GM23248 (cell line): ENCODE measurements around the gene TACSTD2. TPM values are rescaled to one million over a fixed set of nuclear protein-coding genes. Genes with fewer than 3 reads are reported as not detected.
"Not testable (repeated sequence)": the region's sequence is repeated elsewhere in the genome, so short reads cannot be mapped to it uniquely, and the experiment has no call there.

Experiments used
- DNase-seq: peaks from one replicate; pipeline ENCODE4 v3.0.0-alpha.2; 2015
- H2AFZ ChIP-seq: fragments of 200-600 bp; sonication (generic); 2 replicates; pipeline ENCODE4 v1.6.1; 2016; ENCODE audit warnings: antibody characterized with exemption
- H3F3A ChIP-seq: fragments of 200-600 bp; sonication (generic); 2 replicates; pipeline ENCODE4 v1.6.1; 2016; ENCODE audit warnings: mild to moderate bottlenecking, antibody characterized with exemption, mixed run types; ENCODE audit not compliant: insufficient read depth
- H3K27ac ChIP-seq: fragments of 200-600 bp; sonication (generic); 2 replicates; pipeline ENCODE4 v1.5.1; 2016; ENCODE audit warnings: mild to moderate bottlenecking
- H3K27me3 ChIP-seq: fragments of 200-600 bp; sonication (generic); replicated peaks from 2 replicates; pipeline ENCODE4 v1.6.1; 2016; ENCODE audit warnings: mild to moderate bottlenecking; ENCODE audit not compliant: insufficient read depth
- H3K36me3 ChIP-seq: fragments of 200-600 bp; sonication (generic); 2 replicates; pipeline ENCODE4 v1.6.1; 2016; ENCODE audit warnings: low read depth, mild to moderate bottlenecking
- H3K4me1 ChIP-seq: fragments of 200-600 bp; sonication (generic); 2 replicates; pipeline ENCODE4 v1.6.1; 2016; ENCODE audit warnings: mild to moderate bottlenecking; ENCODE audit not compliant: insufficient read depth
- H3K4me2 ChIP-seq: fragments of 200-600 bp; sonication (generic); one replicate; pipeline ENCODE4 v1.6.1; 2016; ENCODE audit warnings: mild to moderate bottlenecking; ENCODE audit not compliant: unreplicated experiment
- H3K4me3 ChIP-seq: fragments of 200-600 bp; sonication (generic); 2 replicates; pipeline ENCODE4 v1.5.1; 2016; ENCODE audit warnings: mild to moderate bottlenecking
- H3K79me2 ChIP-seq: fragments of 200-600 bp; sonication (generic); 2 replicates; pipeline ENCODE4 v1.6.1; 2016; ENCODE audit warnings: mild to moderate bottlenecking; ENCODE audit not compliant: insufficient read depth
- H3K9ac ChIP-seq: fragments of 200-600 bp; sonication (generic); 2 replicates; pipeline ENCODE4 v1.6.1; 2016; ENCODE audit warnings: mild to moderate bottlenecking
- H3K9me2 ChIP-seq: fragments of 200-600 bp; sonication (generic); 2 replicates; pipeline ENCODE4 v1.6.1; 2016; ENCODE audit warnings: mixed run types, mild to moderate bottlenecking, moderate library complexity; ENCODE audit not compliant: insufficient read depth
- H3K9me3 ChIP-seq: fragments of 200-600 bp; sonication (generic); one replicate; pipeline ENCODE4 v1.6.1; 2017; ENCODE audit warnings: low read depth
- H4K20me1 ChIP-seq: fragments of 200-600 bp; sonication (generic); 2 replicates; pipeline ENCODE4 v1.6.0; 2016; ENCODE audit not compliant: insufficient read depth
- EZH2 ChIP-seq: fragments of 200-600 bp; sonication (generic); IDR thresholded peaks from 2 replicates; pipeline ENCODE4 v1.6.1; 2018; ENCODE audit warnings: antibody characterized with exemption, mild to moderate bottlenecking; ENCODE audit not compliant: insufficient read depth, poor library complexity, severe bottlenecking
- EZH2phosphoT487 ChIP-seq: fragments of 200-600 bp; sonication (generic); IDR thresholded peaks from 2 replicates; pipeline ENCODE4 v1.6.1; 2018; ENCODE audit warnings: antibody characterized with exemption, moderate library complexity, mild to moderate bottlenecking, low read depth; ENCODE audit not compliant: insufficient read depth
- WGBS, 2 experiments: methylation state at CpG; one replicate each; pipeline ENCODE4 v1.1.6; 2015 to 2017; ENCODE audit warnings: low lambda C conversion rate in 2 of 2, low coverage in 1 of 2; ENCODE audit errors: missing lambda C conversion rate in 2 of 2; 5-methylcytosine and 5-hydroxymethylcytosine counted together
- in situ Hi-C: fragments of 300-500 bp; cut with MboI; formaldehyde crosslinking; loops from 2 replicates; pipeline ENCODE4 v1.15.0; 2020
- polyA plus RNA-seq: library from polyadenylated mRNA; unstranded; fragments of >200 nt; fragmentation: Nextera tagmentation; extraction: Ambion mirVana; gene quantifications from 2 replicates; pipeline ENCODE4 v1.2.1, GENCODE V29; 2016
- total RNA-seq: library from RNA; depleted of rRNA; stranded (reverse); fragments of >200 nt; shearing (Covaris generic); gene quantifications from 2 replicates; pipeline ENCODE4 v1.2.3, GENCODE V29; 2014

TACSTD2 gene
- total and polyA plus RNA-seq, 2 experiments from 2014 or later, result 1.5 to 1.8 TPM

GRCh38 chr1:58584082-58584895, 7.2 kb upstream of the TACSTD2 start:
- peak overlapping the region; percentile 46 for H2AFZ ChIP-seq
- in situ Hi-C loops, result no loop called here
- no peaks in the 10 kb centered on the region for H3K36me3 ChIP-seq
- H3K27ac ChIP-seq, result peak overlapping the region; percentile 96
- peak; percentile 96 for DNase-seq
- TF ChIP-seq EZH2phosphoT487, result no peak
- no peak for TF ChIP-seq EZH2
- peak overlapping the region; percentile 48 for H3K4me2 ChIP-seq
- H3F3A ChIP-seq, result peaks cover 27% of the 10 kb centered on the region
- H3K9me3 ChIP-seq, result no peaks in the 10 kb centered on the region
- peak overlapping the region; percentile 73 for H3K9ac ChIP-seq
- WGBS, 2 experiments, result 21 to 26% methylated on average over 8 of the region's 8 CpGs
- H3K4me3 ChIP-seq, result peak overlapping the region; percentile 2; the same call in 1 of the 2 replicates
- H3K9me2 ChIP-seq, result no peaks in the 10 kb centered on the region
- H4K20me1 ChIP-seq, result no peaks in the 10 kb centered on the region
- peaks cover 36% of the 10 kb centered on the region for H3K4me1 ChIP-seq
- H3K27me3 ChIP-seq, result no peaks in the 10 kb centered on the region
- H3K79me2 ChIP-seq, result no peaks in the 10 kb centered on the region

GRCh38 chr1:58583496-58583895, 6.4 kb upstream of the TACSTD2 start:
- H3K27me3 ChIP-seq, result no peaks in the 10 kb centered on the region
- H3K27ac ChIP-seq, result peak overlapping the region; percentile 96
- H3K36me3 ChIP-seq, result no peaks in the 10 kb centered on the region
- H3K4me3 ChIP-seq, result no peak overlapping the region
- H3K4me2 ChIP-seq, result no peak overlapping the region
- WGBS, 2 experiments, result 97% methylated on average over 1 of the region's 1 CpG
- H4K20me1 ChIP-seq, result no peaks in the 10 kb centered on the region
- H3K9me3 ChIP-seq, result no peaks in the 10 kb centered on the region
- H2AFZ ChIP-seq, result peak overlapping the region; percentile 6; the same call in 1 of the 2 replicates
- H3K79me2 ChIP-seq, result no peaks in the 10 kb centered on the region
- DNase-seq, result no peak
- TF ChIP-seq EZH2 (no peak), EZH2phosphoT487 (no peak)
- H3K9me2 ChIP-seq, result no peaks in the 10 kb centered on the region
- H3F3A ChIP-seq, result peaks cover 27% of the 10 kb centered on the region
- H3K4me1 ChIP-seq, result peaks cover 36% of the 10 kb centered on the region
- H3K9ac ChIP-seq, result peak overlapping the region; percentile 73
- in situ Hi-C loops, result no loop called here

GRCh38 chr1:58582143-58582542, 5.1 kb upstream of the TACSTD2 start:
- H3K79me2 ChIP-seq, H3K4me2 ChIP-seq: not testable (repeated sequence)
- WGBS, 2 experiments, result no CpG with 5 or more reads among the region's 1 CpG

GRCh38 chr1:58581641-58582040, 4.6 kb upstream of the TACSTD2 start:
- H3K27ac ChIP-seq, result no peak overlapping the region
- in situ Hi-C loops, result no loop called here
- WGBS, 2 experiments, result 83 to 87% methylated on average over 2 of the region's 2 CpGs
- DNase-seq, result no peak
- no peak overlapping the region for H3K4me2 ChIP-seq
- no peaks in the 10 kb centered on the region for H3K79me2 ChIP-seq
- no peak overlapping the region for H2AFZ ChIP-seq
- H3K9ac ChIP-seq, result no peak overlapping the region
- H3K36me3 ChIP-seq, result no peaks in the 10 kb centered on the region
- no peaks in the 10 kb centered on the region for H4K20me1 ChIP-seq
- no peak overlapping the region for H3K4me3 ChIP-seq
- H3F3A ChIP-seq, result peaks cover 38% of the 10 kb centered on the region
- H3K4me1 ChIP-seq, result peaks cover 33% of the 10 kb centered on the region
- no peaks in the 10 kb centered on the region for H3K9me2 ChIP-seq
- TF ChIP-seq EZH2, result no peak
- no peak for TF ChIP-seq EZH2phosphoT487
- no peaks in the 10 kb centered on the region for H3K9me3 ChIP-seq
- H3K27me3 ChIP-seq, result no peaks in the 10 kb centered on the region

More at GRCh38 chr1:58582143-58582542, 5.1 kb upstream of the TACSTD2 start:
- H3K36me3 ChIP-seq, H3K9me2 ChIP-seq, H3K4me3 ChIP-seq, DNase-seq, in situ Hi-C loops, H3K9me3 ChIP-seq, H4K20me1 ChIP-seq, H2AFZ ChIP-seq, H3K9ac ChIP-seq, H3K27ac ChIP-seq, H3K27me3 ChIP-seq: not testable (repeated sequence)
- Histone ChIP-seq H3K4me1 (peaks cover 36% of the 10 kb centered on the region), H3F3A (peaks cover 38% of the 10 kb centered on the region)
